Epithelial cell of proximal tubule (primary cell): Measurements from ENCODE around the gene CAMKMT. TPM values are rescaled to one million over a fixed set of nuclear protein-coding genes. Genes with fewer than 3 reads are reported as not detected.
"Not testable (repeated sequence)": the region's sequence is repeated elsewhere in the genome, so short reads cannot be mapped to it uniquely, and the experiment has no call there.

Source experiments
- DNase-seq: peaks from one replicate; pipeline ENCODE4 v3.0.0-alpha.2; 2011; ENCODE audit warnings: low read depth
- H3K4me3 ChIP-seq: 2 replicates; pipeline ENCODE4 v1.5.1; 2011; ENCODE audit warnings: low read depth, mild to moderate bottlenecking, low read length
- CTCF ChIP-seq: conservative IDR thresholded peaks from 2 replicates; pipeline ENCODE4 v1.5.1; 2012; ENCODE audit warnings: low read depth, mild to moderate bottlenecking, low read length
- total RNA-seq: library from RNA; depleted of rRNA; stranded (reverse); fragments of >200 nt; gene quantifications from 2 replicates; pipeline ENCODE4 v1.2.3, GENCODE V29; 2015

The CAMKMT gene
- total RNA-seq, 1 donor from 2014 or later: 2.4 TPM

DNA sequence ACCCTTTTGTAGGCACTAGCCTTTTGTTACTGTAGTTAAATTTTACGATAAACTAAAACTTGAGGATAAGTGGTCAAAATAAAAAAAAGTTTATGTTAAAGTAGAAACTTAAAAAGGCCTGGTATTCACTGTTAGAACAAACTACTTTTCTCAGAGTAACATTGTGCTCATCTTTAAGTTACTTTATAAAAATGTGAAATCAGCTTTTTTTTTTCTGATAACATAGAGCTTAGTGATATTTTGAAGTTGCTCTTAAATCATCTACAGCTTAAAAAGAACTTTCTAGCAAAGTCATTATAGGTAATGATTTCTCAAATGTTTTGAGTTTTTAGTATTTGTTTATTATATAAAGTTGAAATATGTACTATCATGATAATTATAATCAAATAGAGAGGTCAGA, 125.3 kb downstream of the CAMKMT start:
- H3K4me3 ChIP-seq: no peak overlapping the region
- TF ChIP-seq CTCF: no peak
- no peak for DNase-seq

DNA sequence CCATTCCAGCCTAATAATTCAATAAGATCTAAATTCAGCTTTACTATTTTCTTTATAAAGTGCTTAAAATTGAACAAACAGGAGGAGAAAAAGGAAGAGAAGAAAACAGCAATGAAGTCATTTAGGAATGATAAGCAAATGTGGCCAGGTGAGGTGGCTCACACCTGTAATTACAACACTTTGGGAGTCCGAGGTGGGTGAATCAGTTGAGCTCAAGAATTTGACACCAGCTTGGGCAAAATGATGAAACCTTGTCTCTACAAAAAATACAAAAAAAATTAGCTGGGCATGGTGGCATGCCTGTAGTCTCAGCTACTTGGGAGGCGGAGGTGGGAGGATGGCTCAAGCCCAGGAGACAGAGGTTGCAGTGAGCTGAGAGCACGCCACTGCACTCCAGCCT, 129.0 kb downstream of the CAMKMT start:
- no peak overlapping the region for H3K4me3 ChIP-seq
- DNase-seq: no peak
- no peak for TF ChIP-seq CTCF

- no peak for DNase-seq
- TF ChIP-seq CTCF: no peak
- no peak overlapping the region for H3K4me3 ChIP-seq
Measured at GRCh38 chr2:44494006-44494405, 132.3 kb downstream of the CAMKMT start.

- no peak for TF ChIP-seq CTCF
- H3K4me3 ChIP-seq: no peak overlapping the region
- no peak for DNase-seq
Measured at GRCh38 chr2:44495035-44495434, 133.3 kb downstream of the CAMKMT start.

DNA sequence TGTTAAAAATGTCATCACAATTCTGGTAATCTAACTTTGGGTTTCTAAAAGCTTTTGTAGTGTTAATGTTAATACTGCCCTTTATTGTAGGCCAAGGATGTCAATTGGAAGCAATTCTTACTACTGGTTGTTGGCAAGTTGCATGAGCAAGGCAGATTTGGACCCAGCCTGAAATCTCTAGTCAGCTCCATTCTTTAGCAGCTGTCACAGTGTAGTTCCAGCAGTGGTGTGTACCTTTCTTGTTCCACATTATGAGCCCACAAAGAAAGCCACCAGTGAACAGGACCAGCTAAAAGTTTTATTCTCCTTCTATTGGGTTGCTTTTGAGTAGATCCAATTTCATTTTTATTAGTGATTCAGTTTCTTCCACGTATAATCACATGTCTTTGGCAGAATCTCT, 133.8 kb downstream of the CAMKMT start:
- DNase-seq: no peak
- no peak overlapping the region for H3K4me3 ChIP-seq
- TF ChIP-seq CTCF: no peak

DNA sequence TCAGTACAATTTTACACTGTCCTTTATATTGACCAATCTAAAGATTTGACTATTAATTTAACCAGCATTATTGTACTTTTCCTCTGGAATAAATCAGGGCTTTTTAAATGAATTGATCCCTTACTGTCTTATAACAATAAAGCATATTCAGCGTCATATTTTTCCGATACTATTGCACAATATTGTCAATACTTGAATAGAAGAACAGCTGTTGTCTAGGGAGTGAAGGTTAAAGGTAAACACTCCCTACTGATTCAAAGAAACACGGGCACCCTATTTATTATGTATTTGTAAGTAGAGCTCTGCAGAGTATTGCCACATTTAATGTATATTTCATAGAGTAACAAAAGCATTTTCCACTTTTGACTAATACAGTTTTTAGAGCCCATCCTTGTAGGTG, 134.4 kb downstream of the CAMKMT start:
- TF ChIP-seq CTCF: no peak
- DNase-seq: no peak

DNA sequence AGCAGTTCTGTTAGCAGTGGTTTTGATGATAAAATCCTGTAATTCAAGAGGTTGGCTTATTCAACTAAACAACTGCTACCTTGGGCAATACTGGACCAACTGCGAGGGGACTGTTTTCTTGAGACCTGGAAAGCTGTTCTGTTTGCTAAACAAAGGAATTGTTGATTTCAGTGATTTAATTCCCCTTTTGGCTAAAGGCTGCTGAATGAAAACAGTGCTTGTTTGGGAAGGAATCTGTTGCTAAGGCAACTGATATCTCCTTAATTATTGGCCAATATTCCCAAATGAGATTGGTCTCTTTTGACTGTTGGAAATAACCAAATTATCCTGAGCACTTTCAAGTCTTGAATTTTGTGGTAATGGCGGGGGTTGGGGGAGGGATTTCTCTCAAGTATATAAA, 136.8 kb downstream of the CAMKMT start:
- no peak for DNase-seq
- TF ChIP-seq CTCF: no peak

More for the DNA sequence above, 134.4 kb downstream of the CAMKMT start:
- H3K4me3 ChIP-seq: no peak overlapping the region

GRCh38 chr2:44505664-44506063, 143.9 kb downstream of the CAMKMT start:
- H3K4me3 ChIP-seq, DNase-seq: not testable (repeated sequence)

More for the DNA sequence above, 136.8 kb downstream of the CAMKMT start:
- H3K4me3 ChIP-seq: no peak overlapping the region
